Retinal pigment epithelial cell (primary cell): ENCODE data around the gene TBC1D5.

ENCODE experiments used
- DNase-seq: peaks from one replicate; pipeline ENCODE4 v3.0.0-alpha.2; 2010; ENCODE audit warnings: low read depth
- H3K4me3 ChIP-seq: 2 replicates; pipeline ENCODE4 v1.5.1; 2011; ENCODE audit warnings: mild to moderate bottlenecking, low read length, control low read depth, moderate library complexity
- TF ChIP-seq, protein P1 (sequence below): conservative IDR thresholded peaks from 2 replicates; pipeline ENCODE4 v1.5.1; 2011; ENCODE audit warnings: low read depth, low read length, control low read depth, inconsistent platforms

The TBC1D5 gene

DNA sequence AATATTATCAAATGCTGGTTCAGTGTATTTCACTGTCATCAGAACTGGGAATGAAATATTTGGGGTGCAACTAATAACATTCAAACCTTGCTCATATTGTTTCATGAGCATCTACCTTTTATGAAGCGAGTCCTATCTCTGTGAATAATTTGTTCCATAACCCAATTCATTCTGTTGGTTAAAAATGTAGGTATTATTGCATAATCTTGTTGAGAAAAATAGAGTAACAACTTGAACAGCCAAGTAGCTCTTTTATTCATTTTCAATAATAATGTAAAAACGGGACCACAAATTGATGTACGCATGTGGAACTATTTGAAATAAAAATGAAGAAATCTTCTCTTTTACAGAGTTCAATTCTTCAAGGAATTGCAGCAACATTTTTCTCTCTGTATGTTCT, 30.1 kb upstream of the TBC1D5 start:
- TF ChIP-seq, protein P1, sequence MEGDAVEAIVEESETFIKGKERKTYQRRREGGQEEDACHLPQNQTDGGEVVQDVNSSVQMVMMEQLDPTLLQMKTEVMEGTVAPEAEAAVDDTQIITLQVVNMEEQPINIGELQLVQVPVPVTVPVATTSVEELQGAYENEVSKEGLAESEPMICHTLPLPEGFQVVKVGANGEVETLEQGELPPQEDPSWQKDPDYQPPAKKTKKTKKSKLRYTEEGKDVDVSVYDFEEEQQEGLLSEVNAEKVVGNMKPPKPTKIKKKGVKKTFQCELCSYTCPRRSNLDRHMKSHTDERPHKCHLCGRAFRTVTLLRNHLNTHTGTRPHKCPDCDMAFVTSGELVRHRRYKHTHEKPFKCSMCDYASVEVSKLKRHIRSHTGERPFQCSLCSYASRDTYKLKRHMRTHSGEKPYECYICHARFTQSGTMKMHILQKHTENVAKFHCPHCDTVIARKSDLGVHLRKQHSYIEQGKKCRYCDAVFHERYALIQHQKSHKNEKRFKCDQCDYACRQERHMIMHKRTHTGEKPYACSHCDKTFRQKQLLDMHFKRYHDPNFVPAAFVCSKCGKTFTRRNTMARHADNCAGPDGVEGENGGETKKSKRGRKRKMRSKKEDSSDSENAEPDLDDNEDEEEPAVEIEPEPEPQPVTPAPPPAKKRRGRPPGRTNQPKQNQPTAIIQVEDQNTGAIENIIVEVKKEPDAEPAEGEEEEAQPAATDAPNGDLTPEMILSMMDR, result no peak
- H3K4me3 ChIP-seq, result no peak overlapping the region
- DNase-seq, result no peak

DNA sequence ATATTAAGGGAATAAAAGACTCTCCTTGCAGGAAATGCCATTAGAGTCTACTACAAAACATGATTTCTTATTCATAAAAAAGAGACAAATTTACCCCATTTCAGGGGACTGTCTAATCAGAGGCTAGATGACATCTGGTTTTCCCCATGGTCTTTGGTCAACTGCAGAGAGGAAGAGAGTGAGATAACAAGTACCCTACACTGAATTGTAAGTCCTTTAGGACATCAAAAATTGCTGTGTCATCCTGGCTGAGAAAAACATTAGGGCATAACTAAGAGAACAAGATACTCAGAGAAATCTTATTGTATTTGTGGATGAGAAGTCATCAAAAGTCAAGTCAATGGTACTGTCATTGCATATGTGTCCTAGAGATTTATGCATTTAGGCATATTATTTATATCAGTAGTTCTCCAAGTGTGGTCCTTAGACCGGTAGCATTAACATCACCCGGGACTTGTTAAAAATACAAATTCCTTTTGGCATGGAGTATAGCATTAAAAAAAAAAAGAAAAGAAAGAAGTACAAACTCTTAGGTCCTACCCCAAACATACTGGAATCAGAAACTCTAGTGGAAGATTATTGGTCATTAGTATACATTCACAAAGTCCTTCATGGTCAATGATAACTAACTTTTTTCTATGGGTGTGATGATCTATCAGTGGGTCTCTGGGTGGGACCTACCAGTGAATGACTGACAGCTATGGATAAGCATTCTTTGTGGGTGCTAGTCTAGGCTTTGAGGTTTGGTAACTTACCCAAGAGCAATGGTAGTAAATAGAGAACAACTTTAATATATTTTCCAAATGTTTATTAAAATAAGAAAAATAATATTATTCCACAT, 29.0 kb upstream of the TBC1D5 start:
- H3K4me3 ChIP-seq, result no peak overlapping the region
- TF ChIP-seq, protein P1, result no peak
- DNase-seq, result no peak

DNA sequence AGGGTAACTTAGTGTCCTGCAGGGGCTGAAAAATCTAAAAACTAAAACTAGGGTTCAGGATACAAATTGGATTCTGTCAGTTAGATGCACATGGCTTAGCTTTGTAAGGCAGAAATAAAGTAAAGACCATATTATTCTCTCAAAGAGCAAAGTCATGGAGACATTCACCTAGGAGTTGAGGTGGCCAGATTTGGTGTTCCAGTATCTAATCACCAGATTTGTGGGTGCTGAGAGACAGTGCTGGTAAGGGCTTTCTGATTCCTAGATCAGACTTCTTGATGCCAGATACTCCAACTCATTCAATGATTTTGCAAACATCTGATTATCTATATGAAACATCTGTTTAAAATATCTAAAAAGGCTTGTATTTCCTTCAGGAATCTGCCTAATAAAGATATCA, 28.3 kb upstream of the TBC1D5 start:
- no peak for DNase-seq
- TF ChIP-seq, protein P1, result no peak
- H3K4me3 ChIP-seq, result no peak overlapping the region

DNA sequence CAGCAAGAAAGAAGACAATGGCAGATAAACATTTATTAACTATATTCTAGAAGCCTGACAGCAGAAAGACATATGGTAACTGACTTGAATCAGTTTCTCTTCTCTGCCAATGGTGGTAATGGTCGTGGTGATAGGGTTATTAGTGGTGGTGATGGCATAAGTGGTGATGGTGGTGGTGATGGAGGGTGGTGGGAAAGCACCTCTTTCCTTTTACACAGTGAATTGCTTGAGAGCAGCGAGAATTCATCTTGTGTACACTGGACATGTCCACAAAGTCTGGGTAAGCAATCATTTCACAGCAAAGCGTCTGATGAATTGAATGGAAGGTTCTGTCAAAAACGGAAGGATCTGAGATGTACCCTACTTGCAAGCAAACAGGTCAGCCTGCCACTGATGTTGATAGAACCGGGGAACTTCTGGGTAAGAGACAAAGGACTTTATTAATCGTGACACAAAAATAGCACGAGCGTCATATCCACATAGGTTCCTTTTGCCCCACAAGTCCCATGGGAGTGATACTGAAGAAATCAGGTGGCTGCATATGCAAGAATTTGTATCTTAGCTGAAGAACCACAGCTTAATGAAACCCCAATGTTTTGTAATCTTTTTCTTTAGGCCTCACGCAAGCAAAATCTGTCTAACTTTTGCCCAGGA, 23.5 kb upstream of the TBC1D5 start:
- TF ChIP-seq, protein P1, result no peak
- no peak overlapping the region for H3K4me3 ChIP-seq
- no peak for DNase-seq

DNA sequence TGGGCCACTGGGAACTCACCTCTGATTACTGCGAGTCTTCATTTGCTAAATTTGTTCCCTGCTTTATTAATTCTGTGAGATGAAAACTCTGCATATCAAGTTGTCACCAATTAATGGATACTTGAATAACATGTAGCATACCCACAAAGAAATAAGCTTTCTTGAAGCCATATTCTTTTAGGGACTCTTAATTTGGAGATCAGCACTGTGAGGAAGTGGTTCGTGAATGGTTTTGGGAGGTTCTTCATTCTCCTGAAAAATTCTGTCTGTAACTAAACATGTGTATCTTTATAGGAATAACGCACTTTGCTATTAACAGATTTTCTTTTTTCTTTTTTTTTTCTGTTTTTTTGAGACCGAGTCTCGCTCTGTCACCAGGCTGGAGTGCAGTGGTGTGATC, 19.1 kb upstream of the TBC1D5 start:
- no peak overlapping the region for H3K4me3 ChIP-seq
- DNase-seq, result no peak
- TF ChIP-seq, protein P1, result no peak

DNA sequence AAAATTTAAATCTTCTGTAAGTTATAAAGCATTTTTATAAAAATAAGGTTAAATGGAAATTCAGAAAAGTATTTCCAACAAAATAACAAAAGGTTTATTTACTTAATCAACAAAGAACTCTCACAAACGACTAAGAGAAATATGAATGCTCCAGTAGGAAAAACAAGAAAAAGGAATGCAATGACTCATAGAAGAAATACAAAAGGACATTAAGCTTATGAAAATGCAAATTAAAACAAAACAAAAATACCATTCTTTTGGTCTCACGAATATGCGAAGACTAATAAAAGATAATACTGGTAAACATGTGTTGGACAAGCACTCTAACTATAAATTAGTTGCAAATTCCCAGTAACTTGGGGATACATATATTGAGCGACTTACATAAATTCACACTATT, 17.5 kb upstream of the TBC1D5 start:
- no peak for DNase-seq
- TF ChIP-seq, protein P1, result no peak
- no peak overlapping the region for H3K4me3 ChIP-seq

DNA sequence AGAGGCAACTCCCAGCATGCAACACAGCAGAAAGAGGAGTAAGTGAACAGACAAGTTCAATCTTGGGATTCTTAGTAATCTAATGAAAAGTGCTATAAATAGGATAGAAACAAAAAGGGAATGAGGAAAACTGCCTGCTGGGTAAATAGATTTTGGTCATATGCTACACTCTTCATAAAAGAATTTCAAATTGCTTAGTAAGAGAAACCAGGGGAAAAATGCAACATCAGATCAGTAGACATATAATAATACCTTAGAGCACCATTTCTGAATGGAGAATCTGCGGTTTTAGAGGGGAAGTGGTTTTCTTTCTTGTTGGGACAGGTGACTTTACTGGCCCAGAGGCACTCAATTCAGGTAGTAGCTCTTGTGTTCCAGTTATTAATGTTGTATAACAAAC, 13.4 kb upstream of the TBC1D5 start:
- no peak overlapping the region for H3K4me3 ChIP-seq
- DNase-seq, result no peak
- TF ChIP-seq, protein P1, result no peak
